Spinal cord (tissue), 10 donors: ENCODE measurements around the gene GRAP. TPM values are rescaled to one million over a fixed set of nuclear protein-coding genes. Genes with fewer than 3 reads are reported as not detected.
A peak's percentile ranks its signal among the peaks of the same experiment; 100 is the strongest.

Experiments used
- DNase-seq, 6 donors: peaks; one replicate each; pipeline versions ENCODE4 v3.0.0 to v3.0.0-alpha.2; 2013 to 2015; ENCODE audit warnings: low spot score in 6 of 6, low read depth in 4 of 6
- H3K27ac ChIP-seq: one replicate; pipeline ENCODE4 v1.5.1; 2013; ENCODE audit warnings: low read depth, low read length, control low read depth
- H3K27me3 ChIP-seq: one replicate; pipeline ENCODE4 v1.6.1; 2013; ENCODE audit warnings: low read length; ENCODE audit not compliant: control insufficient read depth, insufficient read depth
- H3K36me3 ChIP-seq: one replicate; pipeline ENCODE4 v1.6.1; 2013; ENCODE audit warnings: low read length; ENCODE audit not compliant: control insufficient read depth, insufficient read depth
- H3K4me1 ChIP-seq: one replicate; pipeline ENCODE4 v1.6.1; 2013; ENCODE audit warnings: low read length; ENCODE audit not compliant: control insufficient read depth, insufficient read depth
- H3K4me3 ChIP-seq: one replicate; pipeline ENCODE4 v1.5.1; 2013; ENCODE audit warnings: low read depth, low read length, control low read depth
- H3K9me3 ChIP-seq: one replicate; pipeline ENCODE4 v1.6.1; 2013; ENCODE audit warnings: low read length; ENCODE audit not compliant: control insufficient read depth, insufficient read depth
- WGBS: methylation state at CpG from one replicate; pipeline ENCODE4 v1.1.5; 2013; ENCODE audit warnings: missing lambda C conversion rate; ENCODE audit not compliant: insufficient coverage; 5-methylcytosine and 5-hydroxymethylcytosine counted together
- polyA plus RNA-seq, 2 donors: library from polyadenylated mRNA; unstranded; fragments of 120-200 nt; gene quantifications; one replicate each; pipeline ENCODE4 v1.2.1, GENCODE V29; 2013; ENCODE audit not compliant: insufficient read length in 2 of 2
- total RNA-seq, 2 donors: library from RNA; depleted of rRNA in 1 of 2; stranded (reverse); fragments of 120-200 nt in 1 of 2; fragments of >200 nt in 1 of 2; gene quantifications; one replicate each; pipeline versions ENCODE4 v1.2.3 to v1.2.4, GENCODE V29; 2013 to 2014
- donor health status: healthy.

The GRAP gene
- total and polyA plus RNA-seq, 4 donors: 3.7 to 6.5 (median 5.3) TPM

GRCh38 chr17:19020016-19020415, 26.7 kb downstream of the GRAP start:
- no peaks in the 10 kb centered on the region for H3K9me3 ChIP-seq

GRCh38 chr17:19019041-19019941, 27.5 kb downstream of the GRAP start:
- peak in 2 of 6 donors; percentile 36 to 37 for DNase-seq
- Histone ChIP-seq H3K27ac (no peak overlapping the region), H3K27me3 (no peaks in the 10 kb centered on the region), H3K4me3 (no peak overlapping the region), H3K4me1 (peaks cover 9% of the 10 kb centered on the region), H3K9me3 (no peaks in the 10 kb centered on the region), H3K36me3 (peaks cover 4% of the 10 kb centered on the region)
- WGBS: 43% methylated on average over 26 of the region's 27 CpGs

More at GRCh38 chr17:19020016-19020415, 26.7 kb downstream of the GRAP start:
- no peak for DNase-seq
- Histone ChIP-seq H3K4me3 (no peak overlapping the region), H3K27ac (no peak overlapping the region), H3K36me3 (peaks cover 4% of the 10 kb centered on the region), H3K4me1 (peaks cover 9% of the 10 kb centered on the region), H3K27me3 (no peaks in the 10 kb centered on the region)
- 71% methylated on average over 3 of the region's 3 CpGs for WGBS

- no peak for DNase-seq
- no peaks in the 10 kb centered on the region for H3K9me3 ChIP-seq
- WGBS: 95% methylated on average over 5 of the region's 6 CpGs
Observed at GRCh38 chr17:19018600-19018950, 28.2 kb downstream of the GRAP start.

GRCh38 chr17:19017804-19018599, 28.8 kb downstream of the GRAP start:
- Histone ChIP-seq H3K9me3 (no peaks in the 10 kb centered on the region), H3K4me1 (peaks cover 9% of the 10 kb centered on the region), H3K36me3 (peaks cover 4% of the 10 kb centered on the region), H3K27me3 (no peaks in the 10 kb centered on the region), H3K27ac (no peak overlapping the region), H3K4me3 (no peak overlapping the region)
- 90% methylated on average over 11 of the region's 16 CpGs for WGBS
- no peak for DNase-seq

More at GRCh38 chr17:19018600-19018950, 28.2 kb downstream of the GRAP start:
- Histone ChIP-seq H3K4me3 (no peak overlapping the region), H3K4me1 (peaks cover 9% of the 10 kb centered on the region), H3K27ac (no peak overlapping the region), H3K27me3 (no peaks in the 10 kb centered on the region), H3K36me3 (peaks cover 4% of the 10 kb centered on the region)

GRCh38 chr17:19017401-19017800, 29.4 kb downstream of the GRAP start:
- Histone ChIP-seq H3K27me3 (no peaks in the 10 kb centered on the region), H3K36me3 (peaks cover 4% of the 10 kb centered on the region), H3K27ac (no peak overlapping the region), H3K9me3 (no peaks in the 10 kb centered on the region), H3K4me1 (peaks cover 9% of the 10 kb centered on the region), H3K4me3 (no peak overlapping the region)
- no peak for DNase-seq
- 75% methylated on average over 9 of the region's 12 CpGs for WGBS

GRCh38 chr17:19016881-19017280, 29.9 kb downstream of the GRAP start:
- Histone ChIP-seq H3K27me3 (no peaks in the 10 kb centered on the region), H3K4me3 (no peak overlapping the region), H3K36me3 (peaks cover 4% of the 10 kb centered on the region), H3K4me1 (peaks cover 9% of the 10 kb centered on the region), H3K9me3 (no peaks in the 10 kb centered on the region), H3K27ac (no peak overlapping the region)
- DNase-seq: no peak
- WGBS: 89% methylated on average over 6 of the region's 7 CpGs

- Histone ChIP-seq H3K9me3 (no peaks in the 10 kb centered on the region), H3K4me1 (peaks cover 9% of the 10 kb centered on the region), H3K27ac (no peak overlapping the region), H3K27me3 (no peaks in the 10 kb centered on the region), H3K4me3 (no peak overlapping the region), H3K36me3 (no peaks in the 10 kb centered on the region)
- no peak for DNase-seq
- 94% methylated on average over 8 of the region's 8 CpGs for WGBS
Observed at GRCh38 chr17:19016297-19016696, 30.5 kb downstream of the GRAP start.

GRCh38 chr17:19015428-19015827, 31.3 kb downstream of the GRAP start:
- 81% methylated on average over 7 of the region's 7 CpGs for WGBS
- Histone ChIP-seq H3K36me3 (no peaks in the 10 kb centered on the region), H3K9me3 (no peaks in the 10 kb centered on the region), H3K27ac (no peak overlapping the region), H3K27me3 (no peaks in the 10 kb centered on the region), H3K4me3 (no peak overlapping the region), H3K4me1 (peaks cover 9% of the 10 kb centered on the region)
- no peak for DNase-seq

- Histone ChIP-seq H3K4me3 (no peak overlapping the region), H3K4me1 (peaks cover 8% of the 10 kb centered on the region), H3K36me3 (no peaks in the 10 kb centered on the region), H3K9me3 (no peaks in the 10 kb centered on the region), H3K27me3 (no peaks in the 10 kb centered on the region), H3K27ac (no peak overlapping the region)
- no peak for DNase-seq
- WGBS: 72% methylated on average over 22 of the region's 29 CpGs
Observed at GRCh38 chr17:19014628-19015215, 32.0 kb downstream of the GRAP start.
